GM19099 (cell line): ENCODE measurements around the gene KCNJ6.

Experiments
- POLR2A ChIP-seq: IDR thresholded peaks from 3 replicates; pipeline ENCODE4 v1.6.1; 2011; ENCODE audit warnings: low read depth; ENCODE audit not compliant: insufficient read length; ENCODE audit errors: extremely low read depth

Gene KCNJ6

GRCh38 chr21:37683396-37684114 lies 232.7 kb downstream of the KCNJ6 start:
- no peak for TF ChIP-seq POLR2A

- TF ChIP-seq POLR2A, result no peak
These were observed 233.3 kb downstream of the KCNJ6 start for GRCh38 chr21:37682966-37683365.

- no peak for TF ChIP-seq POLR2A
These were observed 239.3 kb downstream of the KCNJ6 start for GRCh38 chr21:37677006-37677405.

- no peak for TF ChIP-seq POLR2A
These were observed 241.0 kb downstream of the KCNJ6 start for GRCh38 chr21:37675202-37675801.

- no peak for TF ChIP-seq POLR2A
These were observed 242.3 kb downstream of the KCNJ6 start for GRCh38 chr21:37673801-37674575.

- no peak for TF ChIP-seq POLR2A
These were observed 244.9 kb downstream of the KCNJ6 start for GRCh38 chr21:37671381-37671780.

- TF ChIP-seq POLR2A, result no peak
These were observed 245.4 kb downstream of the KCNJ6 start for GRCh38 chr21:37670883-37671282.

GRCh38 chr21:37669249-37669648 lies 247.0 kb downstream of the KCNJ6 start:
- no peak for TF ChIP-seq POLR2A

- TF ChIP-seq POLR2A, result no peak
These were observed 247.6 kb downstream of the KCNJ6 start for GRCh38 chr21:37668462-37669239.

GRCh38 chr21:37667380-37667779 lies 248.9 kb downstream of the KCNJ6 start:
- TF ChIP-seq POLR2A, result no peak

- TF ChIP-seq POLR2A, result no peak
These were observed 250.8 kb downstream of the KCNJ6 start for GRCh38 chr21:37665230-37666024.

GRCh38 chr21:37660709-37661108 lies 255.5 kb downstream of the KCNJ6 start:
- no peak for TF ChIP-seq POLR2A

GRCh38 chr21:37659874-37660273 lies 256.4 kb downstream of the KCNJ6 start:
- no peak for TF ChIP-seq POLR2A

GRCh38 chr21:37658817-37659458 lies 257.3 kb downstream of the KCNJ6 start:
- no peak for TF ChIP-seq POLR2A
